CMK (cell line): ENCODE data around the gene ZNF467.

ENCODE experiments used
- DNase-seq: peaks from one replicate; pipeline ENCODE4 v3.0.0-alpha.2; 2010; ENCODE audit warnings: low read depth

The ZNF467 gene

DNA sequence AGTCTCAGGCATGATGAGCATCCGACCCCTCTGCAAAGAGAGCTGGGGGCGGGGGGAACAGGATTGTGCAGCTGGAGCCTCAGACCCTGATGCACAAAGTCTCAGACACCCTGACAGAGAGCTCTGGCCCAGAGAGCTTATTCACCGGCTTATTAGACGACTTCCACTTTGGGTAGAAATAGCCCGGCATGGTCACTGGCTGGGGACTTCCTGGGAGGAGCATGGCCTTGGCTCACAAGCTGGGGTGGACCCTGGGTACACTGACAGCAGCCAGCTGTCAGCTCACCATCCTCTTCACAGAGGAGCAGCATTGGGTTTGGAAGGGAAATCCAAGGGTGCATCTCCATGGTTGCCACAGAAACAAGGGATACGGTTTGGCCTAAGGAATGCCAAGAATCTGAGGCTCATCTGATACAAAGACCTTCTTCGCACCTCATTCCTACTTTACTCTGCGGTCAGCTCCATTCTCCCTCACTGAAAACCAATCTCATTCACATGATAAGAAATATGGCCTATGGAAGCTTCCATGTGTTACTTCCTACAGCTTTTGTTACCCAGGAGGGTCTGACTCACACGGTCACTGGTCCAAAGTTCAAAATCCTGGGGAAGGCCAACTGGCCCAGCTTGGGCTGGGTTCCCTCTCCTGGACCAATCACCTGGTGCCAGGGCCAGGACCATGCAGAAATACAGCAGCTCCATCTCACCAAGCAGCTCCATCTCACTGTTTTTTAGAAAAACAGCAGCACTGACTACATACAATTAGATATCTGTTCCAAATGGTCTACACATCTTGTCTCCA is 25.1 kb downstream of the ZNF467 start:
- DNase-seq = no peak

DNA sequence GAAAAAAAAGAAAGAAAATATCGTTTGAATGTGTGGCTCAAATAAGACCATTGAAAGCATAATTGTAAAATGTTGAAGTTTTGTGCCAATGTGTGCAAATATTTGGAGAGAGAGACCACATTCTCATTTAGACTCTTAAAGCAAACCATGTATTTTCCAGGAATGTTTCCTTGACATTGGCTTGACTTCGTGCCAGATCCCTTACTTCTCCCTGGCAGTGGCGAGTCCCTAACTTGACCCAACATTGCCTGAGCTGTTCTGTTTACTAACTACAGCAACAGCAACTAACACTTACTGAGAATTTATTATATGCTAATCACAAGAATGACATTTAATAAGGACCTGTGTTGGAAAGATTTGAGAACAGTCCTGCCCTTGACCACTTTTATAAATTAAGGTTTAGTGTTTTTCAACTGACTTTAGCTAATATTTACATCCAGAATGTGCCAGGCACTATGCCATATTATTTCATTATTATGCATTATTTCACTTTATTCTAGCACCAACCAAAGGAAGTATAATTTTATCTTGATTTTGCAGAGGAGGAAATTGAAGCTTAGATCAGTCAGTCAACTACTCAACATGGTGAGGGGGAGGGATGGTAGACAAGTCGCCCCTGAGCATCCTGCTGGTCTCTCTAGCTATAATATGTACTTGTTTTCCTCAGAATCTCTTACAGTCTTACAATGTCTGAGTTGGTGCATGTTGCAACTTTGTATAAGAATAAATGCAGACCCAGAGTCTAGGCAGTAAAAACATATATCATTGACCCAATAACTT is 29.7 kb downstream of the ZNF467 start:
- no peak for DNase-seq

DNA sequence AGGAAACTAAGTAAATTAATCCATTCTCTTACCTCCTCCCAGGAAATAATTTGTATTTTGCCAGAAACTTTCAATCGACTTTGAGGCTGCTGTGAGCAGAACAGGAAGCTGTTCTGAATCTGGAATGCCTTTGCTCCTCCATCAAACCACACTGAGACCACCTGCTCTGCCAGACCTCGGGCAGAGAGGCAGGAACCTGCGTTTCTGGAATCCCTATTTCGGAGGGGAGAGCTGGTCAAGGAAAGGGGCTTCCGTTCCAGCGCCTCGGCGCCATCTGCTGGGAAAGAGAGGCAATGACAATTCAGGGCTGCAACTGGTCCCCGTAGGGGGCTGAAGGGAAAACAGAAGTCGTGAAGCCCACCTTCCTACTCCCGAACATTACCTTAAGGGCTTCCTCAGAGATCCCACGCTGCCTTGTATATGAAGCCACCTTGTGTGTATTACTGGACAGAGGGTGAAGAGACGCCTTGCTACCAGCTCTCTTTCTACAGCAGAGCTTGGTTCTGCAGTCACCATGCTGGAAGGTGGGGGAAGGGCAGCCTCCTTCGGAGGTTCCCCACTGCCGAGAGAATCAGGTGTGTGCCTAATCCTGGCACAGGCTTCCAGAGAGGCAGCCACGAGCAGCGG is 31.2 kb downstream of the ZNF467 start:
- DNase-seq = peak; percentile 37

DNA sequence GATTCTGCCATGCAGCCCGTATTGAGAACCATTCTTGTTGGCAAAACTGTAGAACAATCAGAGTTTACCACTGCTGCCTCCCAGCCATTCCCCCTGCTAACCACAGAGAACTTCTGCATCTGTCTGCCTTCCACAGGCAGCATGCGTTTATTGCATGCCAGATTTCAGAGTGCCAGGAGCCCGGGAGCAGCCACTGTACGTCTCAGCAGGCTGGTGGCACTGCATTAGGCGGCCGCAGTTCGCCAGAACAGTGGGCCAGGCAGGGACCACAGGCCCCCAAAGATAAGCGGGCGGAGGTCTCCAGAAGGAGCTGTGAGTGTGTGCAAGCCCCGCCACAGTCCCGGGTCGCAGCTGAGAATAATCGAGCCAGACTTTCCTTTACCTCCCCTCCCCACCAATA is 31.8 kb downstream of the ZNF467 start:
- no peak for DNase-seq

DNA sequence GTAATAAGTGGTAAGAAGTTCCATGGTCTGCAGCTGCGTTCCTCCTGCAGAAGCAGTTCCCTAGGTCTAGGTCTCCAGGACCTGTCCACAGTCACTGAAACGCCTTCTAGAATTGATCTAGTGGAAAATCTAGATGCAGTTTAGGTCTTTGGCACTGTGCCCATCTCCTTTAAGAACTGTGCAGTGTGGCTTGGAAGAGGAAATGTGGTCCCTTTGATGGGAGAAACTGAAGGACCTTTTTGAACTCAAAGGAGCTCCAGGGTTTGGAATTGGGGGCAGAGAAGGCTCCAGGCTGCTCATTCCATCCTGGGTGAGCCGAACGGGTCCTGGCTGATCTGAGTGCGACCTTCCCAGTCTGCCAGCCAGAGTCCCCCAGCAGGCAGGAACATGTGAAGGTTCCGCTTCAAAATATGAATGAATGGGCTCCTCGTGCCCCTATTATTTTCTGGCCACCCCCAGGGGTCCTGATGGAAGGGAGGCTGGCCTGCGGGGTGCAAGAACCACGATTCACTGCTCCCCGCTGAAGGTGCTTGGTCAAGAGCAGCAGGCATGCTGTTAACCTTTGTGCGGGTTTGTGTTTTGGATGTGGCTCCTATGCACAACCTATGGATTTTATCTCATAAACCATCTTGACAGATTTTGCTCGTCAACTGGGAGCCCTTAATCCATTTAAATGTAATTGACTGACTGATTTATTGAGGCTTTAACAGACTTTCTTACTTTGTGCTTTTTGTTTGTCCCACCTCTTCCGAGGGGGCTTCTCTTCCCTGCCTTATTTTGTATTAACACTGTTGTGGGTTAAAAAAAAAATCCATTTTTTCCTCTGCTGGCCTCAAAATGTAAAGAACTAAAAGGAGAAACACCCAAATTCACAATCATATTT is 36.7 kb downstream of the ZNF467 start:
- no peak for DNase-seq

DNA sequence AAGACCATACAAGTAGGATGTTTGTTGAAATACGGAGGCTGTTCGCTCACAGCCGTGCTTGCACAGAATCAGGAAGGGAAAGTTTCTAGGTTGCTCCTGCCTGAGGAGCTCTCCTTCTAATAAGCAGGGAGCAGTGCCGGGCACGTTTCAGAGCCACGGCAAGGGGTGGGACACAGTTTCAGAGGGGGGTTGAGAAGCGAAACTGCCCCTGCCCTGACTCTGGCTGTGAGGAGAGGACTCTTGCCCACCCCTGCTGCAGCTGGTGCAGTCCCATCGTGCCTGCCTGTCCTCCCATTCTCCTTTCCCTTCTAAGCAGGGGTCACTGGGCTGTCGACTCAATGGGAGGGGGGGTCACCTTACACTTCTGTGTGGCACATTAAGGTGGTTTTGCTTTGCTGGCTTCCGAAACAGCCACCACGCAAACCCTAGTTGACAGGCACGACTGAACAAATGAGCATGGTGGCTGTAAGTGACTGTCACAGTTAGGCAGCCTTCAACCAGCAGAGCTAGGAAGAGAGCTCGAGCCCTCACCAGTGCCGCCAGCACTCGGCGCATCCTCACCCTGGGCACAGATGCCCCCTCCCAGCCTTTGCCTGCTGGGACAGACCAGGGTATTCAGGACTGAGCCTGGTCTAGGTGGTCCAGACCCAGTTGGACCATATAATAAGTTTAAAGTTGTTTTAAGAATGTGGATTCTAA is 37.5 kb downstream of the ZNF467 start:
- no peak for DNase-seq

DNA sequence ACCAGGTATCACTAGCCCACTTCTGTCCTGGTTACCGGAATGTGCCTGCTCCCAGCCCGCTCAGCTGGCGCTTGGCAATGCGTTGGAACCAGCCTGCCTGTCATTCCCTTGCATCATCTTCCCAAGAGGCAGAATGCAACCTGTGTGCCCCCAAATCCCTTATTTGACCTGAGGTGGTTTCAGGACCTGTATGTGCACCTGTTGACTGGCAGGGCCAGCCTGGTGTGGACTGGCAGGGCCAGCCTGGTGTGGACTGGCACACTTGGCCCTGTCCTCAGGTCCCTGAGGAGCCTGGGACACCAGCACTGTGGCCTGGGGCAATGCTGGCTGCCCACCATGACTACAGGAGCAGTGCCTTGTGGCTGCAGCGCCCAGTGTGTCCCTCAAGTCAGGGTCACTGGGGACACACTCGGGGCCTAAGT is 38.2 kb downstream of the ZNF467 start:
- DNase-seq = no peak

DNA sequence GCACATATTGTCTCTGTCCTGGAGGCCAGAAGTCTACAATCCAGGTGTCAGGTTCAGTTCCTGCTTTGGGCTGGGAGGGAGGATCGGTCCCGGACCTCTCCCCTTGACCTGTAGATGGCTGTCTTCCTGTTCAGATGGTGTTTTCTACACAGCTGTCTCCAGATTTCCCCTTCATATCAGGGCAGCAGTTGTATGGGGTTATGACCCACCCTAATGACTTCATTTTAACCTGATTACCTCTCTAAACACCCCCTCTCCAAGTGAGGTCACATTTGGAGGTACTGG is 38.7 kb downstream of the ZNF467 start:
- no peak for DNase-seq

DNA sequence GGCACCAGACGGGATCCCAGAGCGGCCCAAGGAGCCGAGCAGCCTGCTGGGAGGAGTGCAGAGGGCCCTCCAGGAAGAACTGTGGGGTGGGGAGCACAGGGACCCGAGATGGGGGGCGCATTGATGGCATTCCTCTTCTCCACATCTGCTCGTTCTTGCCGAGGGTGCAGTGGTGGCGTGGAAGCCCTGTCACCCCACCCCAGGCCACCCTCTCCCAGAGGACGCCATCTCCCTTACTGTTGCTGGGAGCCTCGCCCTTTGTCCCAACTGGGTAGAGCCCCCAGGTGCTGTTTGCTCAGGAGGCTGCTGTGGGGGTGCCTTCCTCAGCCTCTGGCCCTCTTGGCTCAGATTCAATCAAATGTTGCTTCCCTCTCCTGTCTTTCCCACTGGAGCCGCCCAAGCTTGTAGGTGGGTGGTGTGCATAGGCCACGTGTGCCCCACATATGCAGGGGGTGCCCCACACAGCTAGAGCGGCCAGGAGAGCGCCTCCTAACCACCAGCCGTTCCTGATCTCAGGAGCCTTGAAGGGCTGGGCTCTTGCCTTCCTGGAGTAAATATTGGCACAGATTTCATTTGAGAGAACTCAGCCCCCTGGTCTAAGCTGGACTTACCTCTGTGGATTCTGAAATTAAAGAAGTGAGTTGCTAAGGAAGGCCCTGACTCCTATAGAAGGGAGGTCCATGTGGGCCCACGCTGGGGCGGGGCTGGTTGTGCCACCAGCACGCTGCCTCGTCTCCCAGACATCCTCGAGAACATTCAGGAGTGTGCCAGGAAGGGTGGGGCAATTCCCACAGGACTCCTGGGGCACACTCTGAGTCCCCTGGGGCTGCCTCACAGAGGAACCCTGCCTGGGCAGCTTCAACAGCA is 39.2 kb downstream of the ZNF467 start:
- DNase-seq = no peak

DNA sequence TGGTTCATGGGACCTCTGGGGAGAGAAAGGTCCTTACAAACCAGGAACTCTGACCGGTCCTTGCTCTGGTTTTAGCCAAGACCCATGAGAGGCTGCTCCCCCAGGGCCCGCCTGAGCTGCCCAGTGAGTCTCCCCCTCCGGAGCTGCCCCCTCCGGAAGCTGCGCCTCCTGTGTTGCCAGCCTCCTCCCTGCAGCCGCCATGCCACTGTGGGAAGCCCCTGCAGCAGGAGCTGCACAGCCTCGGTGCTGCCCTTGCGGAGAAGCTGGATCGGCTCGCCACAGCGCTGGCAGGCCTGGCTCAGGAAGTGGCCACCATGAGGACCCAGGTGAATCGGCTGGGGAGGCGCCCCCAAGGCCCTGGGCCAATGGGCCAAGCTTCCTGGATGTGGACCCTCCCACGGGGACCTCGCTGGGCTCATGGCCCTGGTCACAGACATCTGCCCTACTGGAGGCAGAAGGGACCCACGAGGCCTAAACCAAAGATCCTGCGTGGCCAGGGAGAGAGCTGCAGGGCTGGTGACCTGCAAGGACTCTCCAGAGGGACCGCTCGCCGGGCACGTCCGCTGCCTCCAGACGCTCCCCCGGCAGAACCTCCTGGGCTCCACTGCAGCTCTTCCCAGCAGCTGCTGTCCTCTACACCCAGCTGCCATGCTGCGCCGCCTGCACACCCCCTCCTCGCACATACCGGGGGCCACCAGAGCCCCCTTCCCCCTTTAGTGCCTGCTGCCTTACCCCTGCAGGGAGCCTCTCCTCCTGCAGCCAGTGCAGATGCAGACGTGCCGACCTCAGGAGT is 40.1 kb downstream of the ZNF467 start:
- DNase-seq = no peak

DNA sequence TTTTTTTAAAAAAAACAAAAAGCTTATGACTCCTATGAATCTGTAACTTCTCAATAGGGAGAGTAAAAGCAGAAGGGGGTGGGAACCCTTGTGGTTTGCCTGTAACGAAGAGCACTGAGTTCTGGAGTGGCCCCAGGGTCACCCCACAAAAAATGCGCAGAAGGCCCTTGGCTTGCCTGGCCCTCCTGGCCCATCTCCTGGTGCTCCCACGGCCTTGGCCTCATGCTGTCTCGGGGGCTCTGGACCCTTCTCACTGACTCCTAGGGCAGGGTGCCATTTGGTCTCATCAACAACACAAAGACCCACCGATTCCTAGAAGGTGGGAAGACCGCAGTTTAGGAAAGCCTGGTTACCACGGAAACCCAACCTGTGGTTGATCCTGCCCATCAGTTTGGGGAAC is 40.8 kb downstream of the ZNF467 start:
- DNase-seq = no peak

DNA sequence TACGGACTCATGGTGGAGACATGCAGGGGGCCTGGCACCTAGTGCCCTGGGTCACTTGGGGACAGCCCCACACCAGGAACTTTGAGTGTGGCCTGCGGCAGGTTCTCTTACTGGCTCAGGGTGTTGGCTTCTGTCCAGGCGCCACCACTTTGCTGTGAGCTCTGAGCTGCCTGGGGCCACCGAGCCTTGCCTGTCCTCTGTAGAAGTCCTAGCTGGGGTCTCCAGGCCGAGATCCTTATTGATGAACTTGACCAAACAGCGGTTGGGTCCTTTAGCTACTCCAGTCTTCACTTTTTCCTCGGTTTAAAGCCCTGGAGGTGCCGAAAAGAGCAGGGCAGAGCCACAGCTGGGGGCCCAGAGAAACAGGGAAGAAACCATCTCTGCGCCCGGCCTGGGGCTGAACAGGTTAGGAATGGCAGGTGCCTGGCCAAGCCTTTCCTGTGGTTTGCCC is 41.3 kb downstream of the ZNF467 start:
- DNase-seq = no peak

DNA sequence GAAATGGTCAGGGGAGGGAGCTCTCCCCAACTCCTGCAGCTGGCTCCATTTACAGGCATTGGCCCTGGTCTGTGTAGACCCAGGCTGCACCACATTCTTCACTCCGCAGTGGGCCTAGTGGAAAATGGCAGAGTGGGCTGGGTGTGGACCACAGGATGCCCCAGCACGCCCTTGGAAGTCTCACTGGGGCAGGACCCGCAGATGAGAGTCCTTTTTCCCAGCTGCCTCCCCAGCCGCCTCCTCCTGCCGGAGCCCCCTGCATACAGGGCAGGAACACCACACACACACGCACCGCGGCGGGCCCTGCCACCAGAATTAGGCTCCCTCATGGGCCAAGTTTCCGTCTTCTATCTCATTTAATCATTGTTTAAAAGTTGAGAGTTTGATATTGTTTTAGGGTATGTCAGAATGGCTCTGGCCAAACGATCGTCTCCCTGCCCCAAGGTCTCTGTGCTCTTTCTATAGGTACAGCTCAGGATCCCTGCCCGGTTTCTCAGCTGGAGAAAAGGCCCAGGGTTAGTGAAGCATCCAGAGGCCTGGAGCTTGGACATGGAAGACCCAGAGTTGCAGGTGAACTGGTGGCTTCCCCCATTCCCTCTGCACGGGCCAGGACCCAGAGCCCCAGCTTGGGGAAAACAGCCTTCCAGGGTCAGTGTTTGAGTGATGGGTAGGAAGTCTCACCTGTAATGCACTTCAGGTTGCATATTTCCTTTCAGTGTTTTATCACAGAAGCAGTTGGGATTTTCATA is 42.0 kb downstream of the ZNF467 start:
- no peak for DNase-seq

DNA sequence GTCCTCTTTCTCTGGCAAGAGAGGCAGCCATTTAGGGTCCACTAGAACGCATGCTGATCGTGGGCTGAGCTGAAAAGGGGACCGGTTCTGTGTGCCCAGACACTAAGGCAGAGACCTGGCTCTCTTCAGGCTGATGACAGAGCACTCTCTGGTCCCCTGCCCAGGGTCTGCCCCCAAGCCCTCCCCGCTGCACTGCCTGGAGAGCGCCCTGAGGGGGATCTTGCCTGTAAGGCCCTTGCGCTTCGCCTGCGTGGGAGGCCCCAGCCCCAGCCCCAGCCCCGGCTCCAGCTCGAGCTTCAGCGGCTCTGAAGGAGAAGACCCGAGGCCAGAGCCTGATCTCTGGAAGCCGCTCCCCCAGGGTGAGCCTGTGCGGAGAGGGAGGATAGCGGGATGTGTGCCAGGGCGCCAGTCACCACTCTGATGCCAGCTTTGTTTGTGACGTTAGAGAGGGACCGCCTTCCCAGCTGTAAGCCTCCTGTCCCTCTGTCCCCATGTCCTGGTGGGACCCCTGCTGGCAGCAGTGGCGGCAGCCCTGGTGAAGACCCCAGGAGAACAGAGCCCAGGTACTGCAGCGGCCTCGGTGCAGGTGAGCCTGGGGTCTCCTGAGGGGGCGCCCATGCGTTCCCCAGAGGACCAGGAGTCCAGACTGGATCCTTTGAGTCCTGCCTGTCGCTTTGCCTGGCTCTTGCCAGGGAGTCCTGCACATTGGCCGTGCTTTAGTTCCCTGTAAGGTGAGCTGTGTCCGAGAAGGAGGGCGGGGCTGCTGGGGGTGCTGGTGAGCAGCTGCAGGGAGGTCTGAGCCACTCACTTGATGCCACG is 43.2 kb downstream of the ZNF467 start:
- no peak for DNase-seq

DNA sequence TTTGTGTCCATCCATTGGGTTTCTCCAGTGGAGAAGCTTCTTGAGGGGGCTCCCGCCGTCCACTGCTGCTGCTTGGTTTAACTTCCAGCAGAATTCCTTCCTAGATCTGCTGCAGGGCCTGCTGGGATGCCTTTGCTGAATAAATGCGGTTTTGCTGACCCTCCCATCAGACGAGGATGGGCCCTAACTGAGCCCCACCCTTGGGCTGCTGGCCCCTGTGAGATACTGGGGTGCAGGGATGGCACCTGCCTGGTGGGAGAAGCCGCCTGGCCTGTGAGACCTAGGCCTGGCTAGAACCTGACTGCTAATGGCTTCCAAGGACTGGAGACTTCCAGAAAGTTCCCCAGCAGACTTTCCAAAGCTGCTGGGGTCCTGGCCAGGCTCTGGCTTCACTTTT is 43.8 kb downstream of the ZNF467 start:
- DNase-seq = no peak

DNA sequence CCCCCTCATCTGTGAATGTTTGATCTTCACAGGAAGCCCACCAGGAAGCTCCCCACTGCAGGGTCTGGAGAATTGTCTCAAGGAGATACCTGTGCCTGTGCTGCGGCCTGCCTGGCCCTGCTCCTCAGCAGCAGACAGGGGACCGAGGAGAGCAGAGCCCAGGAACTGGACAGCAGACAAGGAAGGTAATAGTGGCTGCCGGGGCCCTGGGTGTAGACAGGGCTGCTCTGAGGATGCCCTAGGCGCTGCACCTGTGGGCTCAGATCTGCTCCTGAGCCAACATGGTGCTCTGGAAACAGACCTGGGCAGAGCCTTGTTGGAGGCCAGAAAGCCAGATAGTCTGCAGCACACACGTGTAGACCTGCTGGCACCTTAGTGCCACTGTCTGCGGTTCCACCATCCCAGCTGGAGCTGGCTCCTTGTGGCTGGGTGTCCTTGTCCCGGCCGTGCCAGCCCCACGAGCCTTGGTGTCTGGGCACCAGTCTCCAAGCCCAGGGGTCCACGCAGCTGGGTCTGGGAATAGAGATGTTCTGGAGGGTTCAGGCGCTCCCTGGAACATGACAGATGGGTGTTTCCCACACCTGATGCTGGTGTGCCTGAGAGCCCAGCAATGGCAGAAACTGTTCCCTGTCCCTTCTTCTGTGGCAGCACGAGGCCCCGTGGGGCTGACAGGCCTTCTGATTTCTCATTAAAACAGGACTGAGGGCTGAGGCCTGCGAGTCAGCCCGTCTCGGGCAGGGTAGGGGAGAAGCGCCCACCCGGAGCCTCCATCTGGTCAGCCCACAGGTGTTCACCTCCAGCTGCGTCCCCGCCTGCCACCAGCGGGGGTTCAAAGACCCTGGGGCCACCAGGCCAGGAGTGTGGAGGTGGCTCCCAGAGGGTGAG is 44.7 kb downstream of the ZNF467 start:
- no peak for DNase-seq

DNA sequence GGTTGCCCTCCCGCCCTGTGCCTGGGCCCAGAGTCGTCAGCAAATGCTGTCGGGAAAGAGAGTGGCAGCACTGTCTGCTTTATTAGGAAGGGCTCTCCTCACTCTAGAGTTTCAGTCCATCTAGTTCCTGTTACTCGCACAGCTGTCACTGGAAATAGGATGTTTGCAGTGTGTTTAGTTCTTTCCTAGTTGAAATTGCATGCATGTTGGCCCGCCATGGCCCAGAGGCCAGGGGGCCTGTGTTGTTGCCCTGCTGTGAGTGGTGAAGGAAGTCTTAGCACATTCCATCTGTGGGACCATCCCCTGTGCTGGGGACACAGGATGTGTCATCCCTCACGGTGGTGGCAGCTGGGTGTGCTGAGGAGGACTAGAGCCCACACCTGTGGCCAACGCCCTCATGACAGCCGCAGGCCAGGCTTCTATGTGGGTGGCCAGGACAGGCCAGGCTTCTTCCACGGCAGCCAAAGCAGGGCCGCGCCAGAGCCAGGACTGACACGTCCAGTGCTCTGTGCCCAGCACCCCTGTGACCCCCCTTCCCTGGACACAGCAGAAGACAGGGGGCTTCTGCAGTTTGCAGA is 45.4 kb downstream of the ZNF467 start:
- DNase-seq = no peak
